HG02970 (cell line): Measurements from ENCODE around the gene COMMD2.

Experiments
- ATAC-seq: cut with Tn5 transposase; IDR thresholded peaks from one replicate; pipeline ENCODE4 v1.9.1; 2021; ENCODE audit warnings: mild to moderate bottlenecking, moderate library complexity, moderate number of reproducible peaks; ENCODE audit not compliant: unreplicated experiment, low FRiP score

COMMD2 gene

DNA sequence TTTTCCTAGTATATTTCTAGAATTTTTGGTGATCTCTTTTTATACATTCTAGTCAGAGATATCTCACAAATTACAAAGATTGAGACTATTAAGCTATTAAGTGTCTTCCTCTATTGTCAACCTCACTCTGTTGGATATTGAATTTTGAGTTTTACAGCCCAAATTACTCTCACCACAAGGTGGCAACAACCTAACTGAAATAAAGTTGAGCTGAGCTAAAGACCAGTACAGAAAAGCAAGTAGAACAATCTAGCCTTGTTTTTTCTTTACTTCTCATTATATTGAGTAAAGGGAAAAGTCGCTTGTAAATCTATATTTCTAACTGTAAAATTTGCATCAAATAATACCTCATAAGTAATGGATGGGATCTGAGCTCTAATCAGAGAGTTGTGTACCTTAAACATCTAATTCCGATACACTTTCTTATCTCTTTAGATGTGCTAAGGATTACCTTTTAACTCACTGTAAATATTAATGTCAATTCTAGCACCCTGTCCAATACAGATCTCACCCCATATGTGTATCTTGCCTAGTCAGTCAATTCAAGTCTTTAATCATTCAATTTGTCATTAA is 13.6 kb upstream of the COMMD2 start:
- ATAC-seq: no peak

DNA sequence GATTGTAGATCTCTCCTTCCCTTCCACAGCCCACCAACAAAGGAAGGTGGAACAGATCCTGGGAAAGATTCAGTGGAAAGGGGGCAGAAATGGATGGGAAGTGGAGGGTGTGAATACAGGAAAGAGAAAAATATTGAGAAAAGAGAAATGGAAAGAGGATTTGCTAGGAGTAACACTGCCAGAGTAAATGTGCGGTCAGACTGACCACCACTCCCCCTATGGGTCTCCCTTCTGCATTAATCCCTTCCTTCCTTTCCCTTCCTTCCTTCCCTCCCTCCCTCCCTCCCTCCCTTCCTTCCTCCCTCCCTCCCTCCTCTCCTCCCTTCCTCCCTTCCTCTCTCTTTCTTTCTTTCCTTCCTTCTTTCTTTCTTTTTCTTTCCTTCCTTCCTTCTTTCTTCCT is 12.0 kb upstream of the COMMD2 start:
- ATAC-seq: no peak

DNA sequence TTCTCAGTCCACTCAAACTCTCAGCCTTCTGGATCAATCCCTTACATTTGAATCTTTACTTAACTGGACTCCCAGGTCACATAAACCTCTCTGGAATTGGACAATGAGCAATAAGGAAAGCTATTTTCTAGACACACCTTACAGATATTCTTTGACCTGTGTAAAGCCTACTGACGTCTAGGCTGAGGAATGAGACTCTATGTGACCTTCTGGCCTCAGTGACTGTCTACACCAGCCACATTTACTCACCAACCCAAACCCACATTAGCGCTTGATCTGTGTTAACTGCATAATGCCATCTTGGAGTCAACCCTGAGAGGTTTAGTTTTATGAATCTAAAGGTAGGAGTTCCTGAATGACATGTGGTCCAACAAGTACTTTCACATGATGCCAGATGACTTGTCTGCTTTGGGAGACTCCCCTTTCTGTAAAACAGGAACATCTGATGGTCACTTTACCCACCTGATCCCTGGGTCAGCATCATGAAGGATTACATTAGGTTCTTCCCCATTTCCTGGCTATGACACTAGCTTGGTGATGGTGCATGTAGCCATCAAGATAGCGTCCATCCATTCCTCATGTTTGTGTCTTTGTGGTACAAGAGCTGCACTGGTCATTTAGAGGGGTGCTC is 11.4 kb upstream of the COMMD2 start:
- no peak for ATAC-seq

DNA sequence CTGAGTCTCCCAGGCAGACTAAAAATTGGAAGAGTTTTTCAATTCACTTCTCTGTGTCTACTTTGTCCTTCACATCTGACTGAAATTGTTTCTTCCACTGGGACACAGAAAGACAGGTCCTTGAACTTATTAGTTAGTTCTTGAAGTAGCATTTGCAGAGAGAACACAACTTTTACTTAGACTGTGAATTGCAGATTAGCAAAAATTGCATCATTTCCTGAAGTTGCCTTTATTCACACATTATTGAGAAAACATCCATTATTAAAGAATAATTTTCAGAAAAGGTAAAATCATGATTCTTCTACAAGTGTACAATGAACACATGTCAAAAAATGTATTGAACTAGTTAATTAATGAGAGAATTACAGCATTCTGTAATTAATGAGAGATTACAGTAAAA is 1.4 kb upstream of the COMMD2 start:
- no peak for ATAC-seq

DNA sequence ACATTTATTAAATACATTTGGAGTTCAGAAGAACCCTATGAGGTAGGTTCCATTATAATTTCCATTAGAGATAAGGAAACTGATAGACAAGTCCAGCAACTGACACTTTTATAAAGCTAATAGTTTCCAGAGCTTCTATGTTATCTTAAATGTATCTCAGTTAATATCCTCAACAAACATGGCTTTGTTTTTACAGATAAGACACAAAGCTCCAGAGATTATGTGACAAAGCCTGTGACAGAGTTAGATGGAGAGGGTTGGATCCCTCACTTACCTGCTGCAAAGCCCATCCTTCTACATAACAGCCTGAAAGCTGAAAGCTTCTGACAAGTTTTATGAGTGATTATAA is 473 bp upstream of the COMMD2 start:
- ATAC-seq: no peak

DNA sequence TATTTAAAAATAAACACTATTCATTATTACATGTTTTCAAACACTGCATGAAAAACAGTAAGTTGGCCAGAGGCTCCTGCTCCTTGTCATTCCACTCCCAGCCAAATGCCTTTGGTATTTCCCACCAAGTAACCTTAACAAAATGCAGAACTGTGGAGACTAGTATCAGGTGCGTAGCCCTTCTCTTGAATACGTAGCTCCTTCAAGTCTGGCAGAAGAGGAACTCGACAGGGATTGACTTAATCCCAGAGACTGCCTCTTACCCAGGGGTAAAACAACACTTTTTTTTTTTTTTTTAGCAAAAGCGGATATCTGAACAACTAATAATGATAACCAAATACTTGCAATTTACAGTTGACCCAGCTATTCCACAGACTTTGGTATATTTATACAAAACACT is 738 bp downstream of the COMMD2 start:
- no peak for ATAC-seq

DNA sequence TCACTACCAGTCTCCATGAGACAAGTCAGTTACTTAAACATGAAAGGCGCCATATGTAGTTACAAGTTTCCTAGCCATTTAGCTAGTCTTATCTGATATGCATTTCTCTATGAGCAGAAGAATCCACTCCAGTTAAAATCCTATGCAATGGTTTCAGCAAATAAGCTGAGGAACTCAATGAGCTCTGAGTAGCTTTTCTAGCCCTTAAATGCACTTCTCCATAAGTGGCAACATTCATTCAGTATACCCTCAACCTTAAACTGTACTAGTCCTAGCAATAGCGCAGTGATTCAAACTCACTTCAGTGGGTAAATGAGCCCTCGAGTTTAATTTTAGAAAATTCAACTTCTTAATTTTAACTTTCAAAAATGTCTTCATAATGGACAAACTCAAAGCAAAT is 7.7 kb downstream of the COMMD2 start:
- no peak for ATAC-seq

DNA sequence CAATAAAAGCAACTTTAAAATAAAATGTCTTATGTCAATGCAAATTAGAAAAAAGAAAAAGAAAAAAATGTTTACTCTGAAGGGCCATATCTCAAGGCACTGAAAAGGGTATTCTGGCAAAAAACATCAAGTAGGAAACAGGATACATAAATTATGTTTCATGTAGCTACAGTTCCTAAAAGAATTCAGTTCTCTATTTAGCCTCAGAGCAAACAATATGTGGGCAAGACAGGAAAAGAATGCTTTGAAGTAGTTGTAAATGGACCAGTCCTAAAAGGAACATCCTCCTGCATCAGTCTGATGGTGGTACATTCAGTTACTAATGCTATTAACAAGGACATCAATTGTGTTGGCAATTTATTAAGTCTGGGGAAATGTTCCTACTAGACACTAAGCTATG is 8.1 kb downstream of the COMMD2 start:
- ATAC-seq: no peak

DNA sequence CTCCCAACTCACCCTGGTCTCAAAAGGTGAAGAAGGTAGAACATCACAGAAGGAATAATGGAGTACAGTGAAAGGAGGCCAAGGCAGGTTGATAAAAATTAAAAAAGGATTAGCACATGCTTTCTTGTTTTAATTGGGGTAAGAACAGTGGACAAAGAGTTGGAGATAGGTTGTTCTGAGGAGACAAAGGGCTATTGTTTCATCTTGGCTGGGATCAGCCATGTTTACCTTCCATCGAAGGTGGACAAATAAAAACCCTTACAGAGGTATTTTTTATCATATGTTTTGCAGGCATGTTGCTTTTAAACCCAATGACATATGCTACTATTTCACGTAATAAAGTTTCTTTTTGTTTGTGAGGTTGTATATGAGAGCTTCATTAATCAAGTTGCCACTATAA is 12.9 kb downstream of the COMMD2 start:
- no peak for ATAC-seq

DNA sequence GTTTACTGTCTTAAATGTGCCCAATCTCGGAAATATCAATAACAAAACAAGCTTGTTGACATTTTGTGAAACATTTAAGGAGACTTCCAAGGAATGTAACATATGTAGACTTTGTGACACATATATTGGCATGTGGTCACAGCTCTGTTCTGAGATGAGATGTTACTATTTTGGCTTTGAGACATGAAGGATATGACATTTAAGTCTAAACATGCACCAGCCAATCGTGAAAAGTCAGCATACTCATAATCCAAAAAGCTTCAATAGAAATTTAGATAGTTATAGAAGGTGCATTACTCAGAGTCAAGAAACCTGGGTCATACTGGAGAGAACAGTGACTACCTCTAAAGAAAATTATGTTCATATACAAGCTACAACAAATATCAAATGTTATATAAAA is 13.4 kb downstream of the COMMD2 start:
- ATAC-seq: no peak

DNA sequence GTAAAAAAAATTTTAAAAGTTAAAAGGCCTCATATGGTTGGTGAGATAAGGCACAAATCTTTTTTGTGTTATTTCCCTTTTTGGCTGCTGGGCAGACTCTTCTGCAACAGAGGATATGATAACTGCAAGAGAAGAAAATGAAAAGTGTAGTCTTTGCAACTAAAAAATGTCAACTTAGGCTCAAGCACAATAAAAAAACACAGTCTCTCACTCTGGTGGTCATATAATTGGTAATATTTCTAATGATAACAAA is 15.4 kb downstream of the COMMD2 start:
- no peak for ATAC-seq

DNA sequence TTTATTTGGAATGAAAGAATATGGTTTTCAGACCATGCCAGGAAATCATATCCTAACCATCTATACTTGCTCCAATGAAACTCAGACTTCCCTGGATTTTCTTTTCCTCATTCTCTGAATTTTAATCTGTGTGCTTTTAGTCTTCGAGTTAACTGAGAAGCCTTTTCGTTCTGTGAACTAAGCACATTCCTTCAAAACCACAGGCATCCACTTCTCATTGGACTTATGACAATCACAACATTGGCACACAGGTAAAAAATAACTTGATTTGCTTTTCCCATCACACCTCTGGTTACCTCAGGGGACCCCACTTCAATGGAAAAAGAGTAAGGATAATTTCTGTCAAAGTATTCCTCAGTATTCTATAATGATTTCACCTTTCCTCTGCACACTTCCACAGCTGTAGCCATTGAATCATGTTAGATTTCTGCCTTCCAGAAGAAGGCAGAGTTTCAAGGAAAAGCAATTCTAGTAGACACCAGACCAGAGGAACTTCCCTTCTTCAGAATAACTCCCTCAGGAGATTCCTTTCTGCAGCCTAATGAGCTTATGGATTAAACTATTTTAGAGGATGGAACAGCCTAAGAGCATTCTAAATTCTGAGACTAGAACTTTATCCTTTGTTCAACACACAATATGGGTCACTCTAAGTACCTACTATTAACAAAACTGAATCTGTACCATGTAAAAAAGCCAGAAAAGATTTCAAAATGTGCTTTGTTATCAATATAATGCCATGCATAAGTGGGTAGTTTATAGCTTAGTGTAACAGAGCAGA is 15.9 kb downstream of the COMMD2 start:
- ATAC-seq: no peak

DNA sequence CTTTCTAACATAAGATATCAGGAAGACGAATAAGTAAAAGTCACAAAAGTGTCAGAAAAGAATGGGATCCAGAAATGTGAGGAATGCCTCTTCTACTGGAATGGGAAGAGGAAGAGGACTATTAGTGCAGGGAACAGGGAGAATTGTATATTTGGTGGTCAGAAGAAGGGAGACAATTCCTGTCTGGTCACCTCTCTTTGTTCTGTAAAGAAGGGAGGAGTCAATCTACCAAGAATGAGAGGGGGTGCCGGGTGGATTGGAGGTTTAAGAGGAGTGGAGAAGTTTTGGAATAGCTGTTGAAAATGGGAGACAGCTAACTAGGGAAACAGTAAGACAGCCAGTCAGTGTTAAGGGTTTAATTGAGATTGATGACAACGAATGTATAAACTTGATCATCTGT is 20.1 kb downstream of the COMMD2 start:
- ATAC-seq: no peak

DNA sequence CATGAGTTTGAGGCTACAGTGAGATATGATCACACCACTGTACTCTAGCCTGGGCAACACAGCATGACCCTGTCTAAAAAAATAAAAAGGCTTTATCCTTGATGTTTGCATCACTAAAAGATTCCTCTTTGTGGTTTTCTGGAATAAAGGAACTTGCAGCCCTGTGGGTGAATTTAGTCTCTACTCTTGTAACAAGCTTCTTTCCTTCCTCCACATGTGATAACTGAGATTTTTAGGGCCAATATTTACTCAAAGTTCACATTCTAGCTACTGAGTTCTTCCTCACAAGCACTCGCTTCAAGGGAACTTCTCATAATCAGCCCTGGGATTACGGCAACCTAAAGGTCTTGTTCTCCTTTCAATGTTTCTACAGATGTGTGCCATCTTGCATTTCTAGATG is 24.6 kb downstream of the COMMD2 start:
- ATAC-seq: no peak

DNA sequence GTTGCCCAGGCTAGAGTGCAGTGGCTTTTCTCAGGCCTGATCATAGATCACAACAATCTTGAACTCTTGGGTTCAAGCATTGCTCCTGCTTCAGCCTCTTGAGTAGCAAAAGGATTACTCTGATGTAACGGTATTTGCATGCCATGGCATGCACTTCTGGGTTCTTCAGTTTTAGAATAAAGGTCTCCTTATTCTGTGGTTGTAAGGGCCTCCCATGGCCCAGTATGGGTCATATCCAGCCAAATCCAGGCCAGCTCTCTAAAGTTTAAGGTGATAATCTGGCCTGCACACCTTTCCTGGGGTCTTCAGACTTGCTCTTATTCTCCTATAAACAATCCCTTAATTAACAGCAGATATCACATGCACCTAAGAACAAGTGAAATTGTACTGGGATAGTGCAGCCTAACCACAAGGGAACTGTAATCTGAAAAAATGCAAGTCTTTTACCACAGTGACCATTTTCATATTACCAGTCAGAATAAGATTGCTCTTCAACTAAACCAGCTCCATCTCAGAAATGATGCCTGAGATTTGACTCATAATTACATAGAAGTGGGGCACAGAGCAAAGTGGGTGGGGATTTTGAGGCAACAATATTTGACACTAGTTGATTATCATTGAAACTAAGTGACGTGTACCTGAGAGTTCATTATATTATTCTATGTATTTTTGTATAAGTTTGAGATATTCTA is 25.4 kb downstream of the COMMD2 start:
- no peak for ATAC-seq

DNA sequence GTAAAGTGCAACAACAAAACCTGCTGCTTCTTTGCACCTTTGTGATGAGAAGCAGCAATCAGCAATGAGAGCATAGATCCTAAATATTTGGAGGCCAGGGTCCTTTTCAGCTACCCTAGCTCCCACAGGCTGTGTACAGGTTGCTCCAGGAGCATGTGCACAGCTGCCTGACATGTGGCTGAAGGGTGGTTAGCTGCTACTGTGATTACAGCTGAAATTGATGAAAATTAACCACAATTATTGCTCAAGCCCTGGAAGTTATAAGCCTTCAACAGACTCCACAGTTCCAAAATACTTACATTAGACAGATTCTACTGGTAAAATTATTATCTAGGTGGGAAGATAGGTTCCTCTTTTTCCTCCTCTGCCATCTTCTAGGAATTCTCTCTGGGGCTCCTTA is 28.5 kb downstream of the COMMD2 start:
- ATAC-seq: no peak

DNA sequence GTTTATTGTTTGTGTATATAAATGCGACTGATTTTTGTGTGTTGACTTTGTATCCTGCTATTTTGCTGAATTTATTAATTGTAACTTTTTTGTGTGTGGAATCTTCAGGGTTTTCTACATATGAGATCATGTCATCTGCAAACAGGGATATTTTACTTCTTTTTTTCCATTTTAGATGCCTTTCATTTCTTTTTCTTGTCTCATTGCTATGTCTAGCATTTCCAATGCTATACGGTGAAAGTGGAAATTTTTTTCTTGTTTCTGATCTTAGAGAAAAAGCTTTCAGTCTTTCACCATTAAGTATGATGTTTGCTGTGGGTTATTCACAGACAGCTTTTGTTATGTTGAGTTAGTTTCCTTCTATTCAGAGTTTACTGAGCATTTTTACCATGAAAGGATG is 31.4 kb downstream of the COMMD2 start:
- no peak for ATAC-seq

DNA sequence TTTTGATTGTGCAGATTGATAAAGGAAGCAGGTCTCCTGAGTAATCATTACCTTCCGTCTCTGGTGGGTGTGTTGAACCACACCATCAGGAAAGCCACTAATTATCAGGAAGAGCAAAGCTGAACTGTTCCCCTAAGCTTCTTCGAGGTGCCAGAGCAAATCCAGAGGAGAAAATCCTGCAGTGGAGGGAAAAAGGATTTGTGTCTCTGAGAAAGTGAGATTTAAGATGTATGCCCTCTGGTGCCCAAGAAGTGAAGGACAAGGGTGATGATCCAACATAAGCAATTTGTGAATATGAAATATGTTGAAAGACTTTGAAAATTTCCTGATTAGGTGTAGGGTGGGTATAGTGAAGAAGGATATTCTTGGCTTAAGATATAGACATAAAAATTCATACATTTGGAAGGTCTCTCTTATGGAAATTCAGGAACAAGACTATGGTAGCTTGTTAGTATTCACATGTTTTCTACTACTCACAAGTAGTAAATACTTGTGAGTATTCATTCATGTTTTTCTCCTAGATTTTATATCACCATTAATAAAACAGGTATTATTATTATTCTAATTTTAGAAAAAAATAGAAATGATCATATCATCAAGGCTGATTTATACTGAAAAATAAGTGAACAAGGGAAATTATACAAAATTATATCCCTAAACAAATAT is 34.8 kb downstream of the COMMD2 start:
- ATAC-seq: no peak

DNA sequence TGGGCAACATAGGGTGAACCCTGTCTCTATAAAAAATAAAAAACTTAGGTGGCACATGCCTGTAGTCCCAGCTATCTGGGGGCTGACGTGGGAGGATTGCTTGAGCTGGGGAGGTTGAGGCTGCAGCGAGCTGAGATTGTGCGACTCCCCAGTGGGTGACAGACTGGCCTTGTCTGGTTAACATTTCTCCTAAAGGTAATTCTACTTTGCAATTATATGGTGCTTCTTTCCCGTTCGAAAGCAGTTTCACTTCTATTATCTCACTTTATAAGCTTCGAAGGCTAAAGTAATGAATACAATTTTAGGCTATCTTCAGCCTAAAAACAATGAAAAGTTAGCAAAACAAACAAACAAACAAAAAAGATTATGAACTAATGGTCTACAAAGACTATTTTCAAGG is 35.3 kb downstream of the COMMD2 start:
- ATAC-seq: no peak

DNA sequence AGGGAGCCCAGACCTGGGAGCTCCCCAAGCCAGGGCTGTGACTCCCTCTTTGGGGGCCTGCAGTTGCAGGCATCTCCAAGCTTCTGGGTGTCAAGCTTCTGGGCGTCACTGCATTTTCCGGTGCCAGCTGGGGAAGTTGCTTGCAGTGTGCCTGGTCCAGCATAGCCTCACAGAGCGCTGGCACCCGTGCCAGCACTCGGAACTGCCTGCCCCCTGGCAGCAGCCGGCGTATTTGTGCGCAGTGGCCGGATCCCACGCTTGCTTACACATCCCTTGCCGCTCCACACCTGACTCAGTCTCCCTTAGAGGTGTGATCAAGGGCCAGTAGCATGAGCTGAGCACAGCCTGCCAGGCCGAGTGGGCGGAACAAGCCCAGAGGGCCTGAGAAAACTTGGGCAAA is 37.0 kb downstream of the COMMD2 start:
- ATAC-seq: no peak
